HEK293 (cell line): ENCODE results near the gene PROK1.

ENCODE experiments used
- ZNF501 ChIP-seq: fragments of 450-650 bp; formaldehyde crosslinking; IDR thresholded peaks from 2 replicates; pipeline ENCODE4 v1.5.1; 2016; ENCODE audit warnings: missing biosample characterization, missing genetic modification characterization
- TF ChIP-seq, protein P1 (sequence below): fragments of 450-650 bp; formaldehyde crosslinking; IDR thresholded peaks from 2 replicates; pipeline ENCODE4 v1.5.1; 2016; ENCODE audit warnings: missing biosample characterization, missing genetic modification characterization

- TF ChIP-seq, protein P1, sequence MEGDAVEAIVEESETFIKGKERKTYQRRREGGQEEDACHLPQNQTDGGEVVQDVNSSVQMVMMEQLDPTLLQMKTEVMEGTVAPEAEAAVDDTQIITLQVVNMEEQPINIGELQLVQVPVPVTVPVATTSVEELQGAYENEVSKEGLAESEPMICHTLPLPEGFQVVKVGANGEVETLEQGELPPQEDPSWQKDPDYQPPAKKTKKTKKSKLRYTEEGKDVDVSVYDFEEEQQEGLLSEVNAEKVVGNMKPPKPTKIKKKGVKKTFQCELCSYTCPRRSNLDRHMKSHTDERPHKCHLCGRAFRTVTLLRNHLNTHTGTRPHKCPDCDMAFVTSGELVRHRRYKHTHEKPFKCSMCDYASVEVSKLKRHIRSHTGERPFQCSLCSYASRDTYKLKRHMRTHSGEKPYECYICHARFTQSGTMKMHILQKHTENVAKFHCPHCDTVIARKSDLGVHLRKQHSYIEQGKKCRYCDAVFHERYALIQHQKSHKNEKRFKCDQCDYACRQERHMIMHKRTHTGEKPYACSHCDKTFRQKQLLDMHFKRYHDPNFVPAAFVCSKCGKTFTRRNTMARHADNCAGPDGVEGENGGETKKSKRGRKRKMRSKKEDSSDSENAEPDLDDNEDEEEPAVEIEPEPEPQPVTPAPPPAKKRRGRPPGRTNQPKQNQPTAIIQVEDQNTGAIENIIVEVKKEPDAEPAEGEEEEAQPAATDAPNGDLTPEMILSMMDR (tag by site-specific recombination): no peak
- no peak for TF ChIP-seq ZNF501 (tag by site-specific recombination)
Measured at GRCh38 chr1:110425612-110426152, 25.3 kb upstream of the PROK1 start.
